IMR-90 (cell line): Measurements from ENCODE around the gene CA4. TPM values are rescaled to one million over a fixed set of nuclear protein-coding genes. Genes with fewer than 3 reads are reported as not detected.
"Not testable (repeated sequence)": the region's sequence is repeated elsewhere in the genome, so short reads cannot be mapped to it uniquely, and the experiment has no call there.

Experiments used
- ATAC-seq: fragments of 200-7000 bp; cut with Tn5 transposase; 2 replicates; pipeline ENCODE4 v1.9.1; 2020; ENCODE audit warnings: low read depth, mild to moderate bottlenecking, moderate library complexity
- BruUV-seq: library from RNA; stranded (reverse); fragments of 400-500 nt; replicated peaks from 2 replicates; lab custom pipeline; 2021; lab: Mats Ljungman, UMichigan
- CTCF ChIA-PET: fragments of 300-600 bp; formaldehyde crosslinking; extraction: SDS; loops from one replicate; lab custom pipeline; 2021; ENCODE audit warnings: antibody characterized with exemption; lab: Yijun Ruan, JAX
- POLR2A ChIA-PET: fragments of 300-600 bp; sonication (Branson Sonifier 250); formaldehyde crosslinking; loops from one replicate; lab custom pipeline; 2022; ENCODE audit warnings: antibody characterized with exemption; ENCODE audit not compliant: unreplicated experiment; lab: Charles Lee
- DNase-seq: peaks from one replicate; pipeline ENCODE4 v3.0.0; 2013
- H2AFZ ChIP-seq: replicated peaks from 2 replicates; pipeline ENCODE3; 2013; ENCODE audit warnings: low read length, mild to moderate bottlenecking; ENCODE audit not compliant: poor library complexity
- H2AK5ac ChIP-seq: 2 replicates; pipeline ENCODE4 v1.6.1; 2013; ENCODE audit warnings: low read depth, low read length, inconsistent platforms
- H2AK9ac ChIP-seq: replicated peaks from 2 replicates; pipeline ENCODE3; 2013; ENCODE audit warnings: mild to moderate bottlenecking, low read depth, low read length, moderate library complexity; ENCODE audit not compliant: poor library complexity
- H2BK120ac ChIP-seq: 2 replicates; pipeline ENCODE4 v1.6.1; 2013; ENCODE audit warnings: low read depth, low read length, inconsistent platforms
- H2BK15ac ChIP-seq: 3 replicates; pipeline ENCODE4 v1.6.1; 2013; ENCODE audit warnings: low read depth, low read length, inconsistent platforms
- H2BK20ac ChIP-seq: 2 replicates; pipeline ENCODE4 v1.6.1; 2013; ENCODE audit warnings: low read depth, mild to moderate bottlenecking, inconsistent platforms, low read length, moderate library complexity
- H2BK5ac ChIP-seq: 2 replicates; pipeline ENCODE4 v1.6.1; 2013; ENCODE audit warnings: mild to moderate bottlenecking, low read depth, low read length, inconsistent platforms; ENCODE audit not compliant: poor library complexity, severe bottlenecking
- H3K14ac ChIP-seq: replicated peaks from 2 replicates; pipeline ENCODE4 v1.6.1; 2013; ENCODE audit warnings: low read depth, low read length, inconsistent platforms
- H3K18ac ChIP-seq: 2 replicates; pipeline ENCODE4 v1.6.1; 2013; ENCODE audit warnings: low read depth, low read length, control low read depth
- H3K23ac ChIP-seq: 2 replicates; pipeline ENCODE4 v1.6.1; 2013; ENCODE audit warnings: low read depth, low read length, inconsistent platforms
- H3K27ac ChIP-seq: 2 replicates; pipeline ENCODE4 v1.5.1; 2013; ENCODE audit warnings: mild to moderate bottlenecking, control low read depth, low read length; ENCODE audit not compliant: insufficient read depth
- H3K27me3 ChIP-seq: 2 replicates; pipeline ENCODE4 v1.6.1; 2013; ENCODE audit warnings: low read length; ENCODE audit not compliant: control insufficient read depth, insufficient read depth
- H3K36me3 ChIP-seq: 2 replicates; pipeline ENCODE4 v1.6.1; 2013; ENCODE audit warnings: low read length, mixed read lengths; ENCODE audit not compliant: control insufficient read depth, insufficient read depth
- H3K4ac ChIP-seq: 2 replicates; pipeline ENCODE4 v1.6.1; 2013; ENCODE audit warnings: low read depth, low read length, inconsistent platforms
- H3K4me1 ChIP-seq: 2 replicates; pipeline ENCODE4 v1.6.1; 2013; ENCODE audit warnings: low read length, mixed read lengths; ENCODE audit not compliant: control insufficient read depth, insufficient read depth
- H3K4me2 ChIP-seq: 2 replicates; pipeline ENCODE4 v1.6.1; 2013; ENCODE audit warnings: low read depth, mild to moderate bottlenecking, control low read depth, low read length, moderate library complexity
- H3K4me3 ChIP-seq: 2 replicates; pipeline ENCODE4 v1.5.1; 2013; ENCODE audit warnings: low read depth, mild to moderate bottlenecking, control low read depth, low read length, moderate library complexity; ENCODE audit not compliant: insufficient read depth
- H3K56ac ChIP-seq: 2 replicates; pipeline ENCODE4 v1.6.1; 2013; ENCODE audit warnings: low read length, inconsistent platforms; ENCODE audit not compliant: insufficient read depth; ENCODE audit errors: extremely low read depth
- H3K79me1 ChIP-seq, 2 experiments: 2 replicates each; pipeline ENCODE4 v1.6.1; 2013; ENCODE audit warnings: low read length in 2 of 2, inconsistent platforms in 1 of 2, low read depth in 1 of 2
- H3K9ac ChIP-seq: 2 replicates; pipeline ENCODE4 v1.6.1; 2013; ENCODE audit warnings: low read depth, low read length, control low read depth
- H3K9me1 ChIP-seq: 2 replicates; pipeline ENCODE4 v1.6.1; 2013; ENCODE audit warnings: low read length, inconsistent platforms; ENCODE audit not compliant: insufficient read depth
- H3K9me3 ChIP-seq: 2 replicates; pipeline ENCODE4 v1.6.1; 2013; ENCODE audit warnings: low read length; ENCODE audit not compliant: control insufficient read depth, insufficient read depth
- H4K20me1 ChIP-seq: 2 replicates; pipeline ENCODE4 v1.6.1; 2013; ENCODE audit warnings: low read length, inconsistent platforms; ENCODE audit not compliant: insufficient read depth
- H4K5ac ChIP-seq: 2 replicates; pipeline ENCODE4 v1.6.1; 2013; ENCODE audit warnings: mild to moderate bottlenecking, low read depth, low read length, control low read depth
- H4K8ac ChIP-seq, 2 experiments: 2 replicates each; pipeline ENCODE4 v1.6.1; 2013; ENCODE audit warnings: low read depth in 2 of 2, low read length in 2 of 2, control low read depth in 1 of 2, inconsistent platforms in 1 of 2
- H4K91ac ChIP-seq: 2 replicates; pipeline ENCODE4 v1.6.1; 2013; ENCODE audit warnings: low read depth, low read length, inconsistent platforms; ENCODE audit not compliant: insufficient read depth
- WGBS, 2 experiments: methylation state at CpG; one replicate each; pipeline versions ENCODE4 v1.1.5 to v1.1.7; 2013; ENCODE audit warnings: missing lambda C conversion rate in 2 of 2; ENCODE audit not compliant: insufficient read length in 1 of 2; ENCODE audit errors: extremely low coverage in 2 of 2; 5-methylcytosine and 5-hydroxymethylcytosine counted together
- dilution Hi-C: fragments of 300-500 bp; cut with HindIII; formaldehyde crosslinking; loops from one replicate; pipeline ENCODE4 v1.14.3; 2018; ENCODE audit warnings: low sequenced_read_pairs; ENCODE audit not compliant: unreplicated experiment
- in situ Hi-C: fragments of 300-500 bp; cut with MboI; formaldehyde crosslinking; loops from 3 replicates; pipeline ENCODE4 v1.14.3; 2019; ENCODE audit warnings: low sequenced_read_pairs, inconsistent platforms, mixed read lengths
- intact Hi-C: fragments of 100-400 bp; cut with micrococcal nuclease; formaldehyde crosslinking; loops from 2 replicates; pipeline ENCODE4 v1.10.0; 2022
- polyA plus RNA-seq, 3 experiments: library from polyadenylated mRNA; depleted of rRNA; stranded (reverse); fragments of >200 nt; gene quantifications; 2 replicates each; pipeline ENCODE4 v1.2.3, GENCODE V29; 2012; ENCODE audit warnings: low replicate concordance in 1 of 3
- total RNA-seq: library from RNA; depleted of rRNA; stranded (reverse); fragments of >200 nt; gene quantifications from 2 replicates; pipeline ENCODE4 v1.2.3, GENCODE V29; 2012; rRNA removed

Gene CA4
- total and polyA plus RNA-seq, 2 of the 4 experiments (the other 2 are of a cell fraction): not detected

DNA sequence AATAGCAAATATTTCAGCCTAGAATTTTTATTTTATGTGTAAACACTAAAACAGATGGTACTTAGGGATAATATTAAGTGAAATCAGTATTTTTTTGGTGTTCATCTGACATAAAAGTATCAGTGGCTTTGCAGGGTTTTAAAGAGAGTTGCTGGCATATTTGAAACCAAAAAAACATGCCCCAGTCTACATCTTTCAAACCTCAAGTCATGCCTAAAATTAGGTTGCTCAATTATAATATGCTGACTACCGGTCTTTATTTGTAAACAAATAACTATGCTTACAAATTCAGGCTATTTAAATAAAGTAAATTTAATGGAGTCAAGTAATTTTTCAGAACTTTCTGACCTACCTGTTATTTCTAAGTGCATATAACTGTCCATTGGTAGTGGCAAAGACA, 58.5 kb downstream of the CA4 start:
- H3K18ac ChIP-seq, H3K23ac ChIP-seq, H3K79me1 ChIP-seq, H2BK120ac ChIP-seq, H2BK15ac ChIP-seq, H3K36me3 ChIP-seq, POLR2A ChIA-PET, H4K5ac ChIP-seq, ATAC-seq, DNase-seq, H3K4me2 ChIP-seq, H4K8ac ChIP-seq, H2AK5ac ChIP-seq, CTCF ChIA-PET, H3K9me1 ChIP-seq, H2BK5ac ChIP-seq, dilution Hi-C loops, H3K4me1 ChIP-seq, intact Hi-C loops, BruUV-seq, H3K27me3 ChIP-seq, H4K20me1 ChIP-seq, H2BK20ac ChIP-seq, H3K56ac ChIP-seq, H3K9me3 ChIP-seq, in situ Hi-C loops, H3K14ac ChIP-seq, H3K4me3 ChIP-seq, H3K27ac ChIP-seq, H2AK9ac ChIP-seq, H4K91ac ChIP-seq, H2AFZ ChIP-seq, H3K9ac ChIP-seq, H3K4ac ChIP-seq: not testable (repeated sequence)
- WGBS, 2 experiments: no CpG with 5 or more reads among the region's 1 CpG

Other genes with a start within 250 kb of the CA4 start
- 18.3 and 22.2 TPM in 2 replicates for gene RNFT1, start 185.2 kb upstream of the CA4 start, total RNA-seq
- 13.4 and 15.7 TPM in 2 replicates for gene RNFT1, start 185.2 kb upstream of the CA4 start, polyA plus RNA-seq (2012; rRNA removed)
- 25.6 and 27.6 TPM in 2 replicates for gene HEATR6, start 71.1 kb upstream of the CA4 start, total RNA-seq
- 16.7 and 20.2 TPM in 2 replicates for gene HEATR6, start 71.1 kb upstream of the CA4 start, polyA plus RNA-seq (2012; rRNA removed)
- 46.8 and 48.6 TPM in 2 replicates for gene USP32, start 242.2 kb downstream of the CA4 start, total RNA-seq
- 16.2 and 16.8 TPM in 2 replicates for gene USP32, start 242.2 kb downstream of the CA4 start, polyA plus RNA-seq (2012; rRNA removed)